GM18867 (cell line): ENCODE measurements around the gene UXT.
"Not testable (repeated sequence)": the region's sequence is repeated elsewhere in the genome, so short reads cannot be mapped to it uniquely, and the experiment has no call there.

Source experiments
- ATAC-seq: cut with Tn5 transposase; IDR thresholded peaks from one replicate; pipeline ENCODE4 v1.9.1; 2021; ENCODE audit warnings: mild to moderate bottlenecking, moderate library complexity; ENCODE audit not compliant: unreplicated experiment

Gene UXT, protein sequence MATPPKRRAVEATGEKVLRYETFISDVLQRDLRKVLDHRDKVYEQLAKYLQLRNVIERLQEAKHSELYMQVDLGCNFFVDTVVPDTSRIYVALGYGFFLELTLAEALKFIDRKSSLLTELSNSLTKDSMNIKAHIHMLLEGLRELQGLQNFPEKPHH

DNA sequence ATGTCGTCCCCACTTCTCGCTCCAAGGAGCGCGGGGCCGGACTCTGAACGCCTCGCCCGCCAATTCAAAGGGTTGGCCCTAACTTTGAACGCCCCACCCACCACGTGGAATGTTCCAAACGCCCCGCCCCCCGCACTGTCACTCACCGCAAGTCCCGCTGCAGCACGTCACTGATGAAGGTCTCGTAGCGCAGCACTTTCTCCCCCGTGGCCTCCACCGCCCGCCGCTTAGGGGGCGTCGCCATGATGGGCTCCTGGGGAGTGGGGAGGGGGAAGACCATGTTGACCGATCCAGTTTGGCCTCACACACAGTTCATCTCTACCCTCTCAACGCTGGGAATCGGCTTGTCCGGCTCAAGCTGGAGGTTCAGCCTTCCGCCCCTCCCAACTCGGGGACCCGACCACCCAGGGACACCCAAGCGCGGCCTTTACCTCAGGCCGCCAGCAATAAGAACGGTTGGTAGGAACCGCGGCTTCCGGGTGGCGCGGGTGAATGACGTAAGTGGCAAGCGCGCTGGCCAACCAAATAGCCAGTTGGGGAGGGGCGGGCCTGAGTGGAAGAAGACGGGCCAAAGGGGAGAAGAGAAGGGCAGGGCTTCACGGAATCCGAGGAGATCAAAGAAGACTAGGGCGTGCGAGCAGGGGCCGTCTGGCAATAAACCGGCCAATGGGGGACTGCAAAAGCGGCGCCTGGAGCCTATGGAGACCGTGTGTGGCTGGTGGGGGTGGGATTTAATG lies at the start of gene UXT:
TSS of gene UXT (minus strand) at position 497 of the 737 bp plus-strand sequence. CDS start at position 244, 253 bp downstream.
- ATAC-seq = peak; percentile 83

DNA sequence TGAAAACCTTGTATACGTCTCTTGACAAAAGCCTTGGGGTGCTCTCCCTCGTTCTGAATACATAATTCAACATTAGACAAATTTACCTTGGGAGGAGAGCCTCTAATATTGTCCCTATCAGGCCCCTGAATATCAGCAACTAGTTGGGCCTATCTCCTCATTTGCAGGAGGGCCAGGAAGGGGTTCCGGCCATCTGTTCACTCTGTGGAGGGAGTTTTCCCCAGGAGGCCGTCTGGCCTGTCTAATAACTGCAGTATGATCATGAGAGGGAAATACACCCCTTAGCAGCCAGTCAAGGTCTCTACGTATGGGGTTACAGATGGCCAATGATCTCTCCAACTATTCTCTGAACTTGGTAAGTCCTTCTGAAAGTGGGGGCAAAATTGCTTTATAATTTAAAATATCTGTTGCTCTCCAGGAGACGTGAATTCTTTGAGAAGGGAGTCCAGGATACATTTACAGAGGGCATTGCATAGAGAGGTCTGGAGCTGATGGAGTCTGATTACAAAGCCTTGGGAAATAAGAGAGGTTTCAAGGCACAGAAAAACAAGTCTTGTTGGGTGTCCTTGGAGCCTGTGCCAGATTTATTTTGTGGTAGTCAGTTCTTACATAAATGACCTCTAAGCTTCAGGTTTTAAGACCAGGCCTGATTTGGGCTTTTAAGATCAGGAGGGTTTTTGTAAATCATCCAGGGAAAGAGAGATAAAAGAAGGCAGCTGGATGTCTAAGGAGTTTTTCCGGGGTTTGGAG lies 48.2 kb upstream of the UXT start:
- ATAC-seq = no peak

DNA sequence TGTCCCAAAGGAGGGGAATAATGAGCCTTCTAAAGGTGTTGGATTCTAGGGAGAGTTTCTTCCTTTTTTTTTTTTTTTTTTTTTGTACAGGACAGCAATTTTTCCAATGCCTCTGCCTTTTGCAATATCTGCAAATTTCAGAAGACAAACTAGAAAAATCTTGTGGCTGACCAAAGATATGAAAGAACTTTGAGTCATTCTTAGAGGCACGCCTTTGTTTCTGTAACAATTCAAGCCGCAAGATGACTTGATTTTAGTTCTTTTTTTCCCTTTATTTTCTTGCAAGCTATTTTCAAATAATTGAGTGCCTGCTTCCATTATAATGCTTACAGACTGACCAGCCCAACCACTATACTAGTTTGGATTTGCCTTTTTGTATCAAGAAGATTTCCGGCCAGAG lies 47.6 kb upstream of the UXT start:
- no peak for ATAC-seq

DNA sequence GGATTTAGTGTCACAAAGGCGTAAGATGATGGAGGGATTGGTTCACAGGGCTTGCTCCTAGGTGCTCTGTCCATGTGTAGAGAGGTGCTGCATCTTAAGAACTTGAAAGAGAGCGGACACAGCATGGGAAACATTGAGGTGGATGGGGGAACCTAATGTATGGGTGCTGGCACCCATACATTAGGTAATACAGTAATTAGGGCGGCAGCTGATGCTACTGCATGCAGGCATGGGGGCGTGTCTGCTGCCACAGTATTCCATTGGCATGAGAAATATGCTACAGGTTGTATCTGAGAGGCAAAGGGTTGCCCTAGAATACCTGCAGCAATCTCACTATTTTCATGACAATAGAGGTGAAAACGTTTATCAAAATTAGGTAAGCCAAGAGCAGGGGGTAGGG lies 45.8 kb upstream of the UXT start:
- ATAC-seq = no peak

DNA sequence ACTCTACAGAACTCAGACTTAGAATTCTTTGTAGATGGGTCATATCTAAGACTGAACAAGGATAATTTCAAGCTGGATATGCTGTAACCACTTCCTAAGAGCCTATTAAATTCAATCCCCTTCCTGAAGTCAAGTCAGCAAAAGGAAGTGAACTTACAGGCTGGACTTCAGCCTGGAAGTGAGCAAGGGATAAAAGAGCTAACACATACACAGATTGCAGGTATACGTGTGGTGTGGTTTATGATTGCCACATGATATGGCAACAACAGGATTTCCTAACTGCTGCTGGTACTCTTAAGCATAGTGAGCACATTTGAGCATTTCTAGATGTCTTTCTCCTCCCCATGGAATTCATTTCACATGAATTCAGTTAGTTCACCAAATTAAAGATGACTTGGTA lies 38.2 kb upstream of the UXT start:
- no peak for ATAC-seq

DNA sequence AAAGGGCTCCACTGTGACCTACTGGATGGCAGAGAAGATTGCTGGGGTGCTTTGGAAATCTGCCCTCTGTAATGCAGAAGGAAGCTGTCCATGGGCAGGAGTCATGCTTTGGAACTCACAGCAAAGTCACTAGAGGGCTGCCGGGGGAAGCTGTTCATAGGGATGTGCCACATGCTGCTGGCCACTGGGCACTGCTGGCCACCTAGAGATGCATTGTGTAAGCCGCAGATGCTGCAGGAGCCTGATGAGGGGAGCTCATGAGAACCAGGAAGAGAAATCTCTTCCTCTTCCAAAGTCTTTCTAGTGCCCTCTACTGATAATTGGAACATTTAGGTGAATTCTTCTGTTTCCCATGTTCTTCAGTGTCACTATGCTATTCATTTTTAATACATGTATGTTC lies 31.2 kb upstream of the UXT start:
- no peak for ATAC-seq

DNA sequence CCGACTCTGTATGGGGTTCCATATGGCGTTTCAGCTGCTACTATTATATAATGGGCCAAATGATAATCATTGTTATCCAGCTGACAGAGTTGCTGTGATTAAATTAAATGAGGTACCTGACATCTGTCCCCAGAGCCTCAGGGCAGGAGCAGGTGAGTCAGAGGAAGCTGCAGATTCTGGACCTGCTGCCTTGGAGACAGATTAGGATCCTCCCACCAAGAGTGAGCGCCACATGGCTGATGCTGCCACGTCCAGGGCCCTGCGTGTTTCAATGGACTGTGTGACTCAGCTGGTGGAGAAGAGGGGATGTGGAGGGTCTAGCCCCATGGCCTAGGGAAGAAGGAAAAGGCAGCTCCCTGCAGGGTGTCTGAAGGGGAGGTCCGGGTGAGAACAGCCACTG lies 28.3 kb upstream of the UXT start:
- ATAC-seq = no peak

DNA sequence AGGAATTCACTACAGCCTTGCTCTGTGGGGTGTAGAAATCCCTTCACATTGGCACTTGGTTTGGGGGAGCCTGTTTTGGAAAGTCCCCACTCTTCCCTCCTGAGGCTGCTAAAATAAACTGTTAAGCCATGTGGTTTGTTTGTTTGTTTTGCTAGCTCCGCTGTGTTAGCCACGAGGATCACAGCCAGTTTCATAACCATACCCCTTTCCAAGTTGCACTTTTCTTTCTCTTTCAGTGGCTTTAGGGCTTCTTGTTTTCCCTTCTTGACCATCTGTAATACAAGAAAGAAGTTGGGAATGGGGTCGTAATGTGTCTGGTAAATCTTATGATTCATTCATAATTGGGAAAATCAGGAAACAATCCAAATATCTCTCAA lies 24.8 kb upstream of the UXT start:
- ATAC-seq = no peak

DNA sequence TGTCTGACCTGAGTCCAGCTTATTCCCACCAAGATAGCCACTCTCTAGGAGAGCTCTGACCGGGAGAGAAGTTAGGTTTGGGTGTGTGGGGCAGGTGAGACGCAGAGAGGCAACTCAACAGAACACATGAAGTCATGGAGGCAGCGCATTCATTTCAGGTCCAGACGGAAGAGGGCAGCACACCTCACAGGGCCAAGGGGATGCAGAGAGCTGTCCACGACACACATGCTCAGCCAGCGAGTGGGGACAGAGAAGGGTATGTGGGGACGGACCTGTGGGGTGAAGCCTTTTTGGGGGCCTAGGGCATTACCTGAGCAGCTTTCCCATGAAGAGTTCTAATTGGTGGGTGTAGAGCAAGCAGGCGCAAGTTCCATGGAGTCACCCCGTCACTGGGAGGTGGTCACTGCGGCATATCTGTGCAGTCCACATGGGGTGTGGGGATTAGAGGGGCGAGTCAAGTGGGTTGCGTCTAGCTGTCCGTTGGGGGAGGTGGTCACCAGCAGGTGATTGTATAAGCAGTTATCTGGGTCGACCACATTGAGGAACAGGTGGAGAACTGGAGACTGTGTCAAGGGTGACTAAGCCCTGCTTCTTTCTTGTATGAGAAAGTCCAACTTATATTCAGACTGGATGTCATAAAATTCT lies 24.3 kb upstream of the UXT start:
- ATAC-seq = no peak

DNA sequence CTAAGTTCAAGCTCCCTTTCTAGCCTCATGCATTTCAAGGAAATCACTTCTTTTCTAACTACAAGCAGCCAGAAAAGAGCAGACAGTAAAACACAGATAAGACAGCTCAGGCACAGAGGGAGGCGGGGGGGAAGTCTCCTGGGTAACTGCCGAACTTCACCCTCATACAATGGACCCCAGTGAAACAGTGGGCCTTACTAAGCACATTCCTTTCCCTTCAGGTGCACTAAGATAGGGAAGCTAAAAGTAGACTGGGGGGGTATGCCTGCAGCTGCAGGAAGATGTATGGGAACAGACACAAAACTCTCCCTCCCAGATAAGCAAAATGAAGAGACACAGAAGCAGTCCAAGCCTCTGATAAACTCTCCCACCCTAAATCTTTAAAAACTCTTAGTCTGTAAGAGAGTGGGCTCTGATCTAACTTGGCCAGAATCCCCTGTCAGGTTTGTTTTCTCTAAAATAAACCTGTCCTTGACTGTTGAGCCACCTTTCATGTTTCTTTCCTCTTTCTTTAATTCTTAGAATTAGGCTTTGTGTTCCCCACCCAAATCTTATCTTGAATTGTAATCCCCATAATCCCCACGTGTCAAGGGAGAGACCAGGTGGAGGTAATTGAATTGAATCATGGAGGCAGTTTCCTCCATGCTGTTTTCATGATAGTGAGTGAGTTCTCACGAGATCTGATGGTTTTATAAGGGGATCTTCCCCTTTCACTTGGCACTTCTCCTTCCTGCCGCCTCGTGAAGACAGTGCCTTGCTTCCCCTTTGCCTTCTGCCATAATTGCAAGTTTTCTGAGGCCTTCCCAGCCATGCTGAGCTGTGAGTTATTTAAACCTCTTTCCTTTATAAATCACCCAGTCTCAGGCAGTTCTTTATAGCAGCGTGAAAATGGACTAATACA lies 17.2 kb upstream of the UXT start:
- ATAC-seq = not testable (repeated sequence)

DNA sequence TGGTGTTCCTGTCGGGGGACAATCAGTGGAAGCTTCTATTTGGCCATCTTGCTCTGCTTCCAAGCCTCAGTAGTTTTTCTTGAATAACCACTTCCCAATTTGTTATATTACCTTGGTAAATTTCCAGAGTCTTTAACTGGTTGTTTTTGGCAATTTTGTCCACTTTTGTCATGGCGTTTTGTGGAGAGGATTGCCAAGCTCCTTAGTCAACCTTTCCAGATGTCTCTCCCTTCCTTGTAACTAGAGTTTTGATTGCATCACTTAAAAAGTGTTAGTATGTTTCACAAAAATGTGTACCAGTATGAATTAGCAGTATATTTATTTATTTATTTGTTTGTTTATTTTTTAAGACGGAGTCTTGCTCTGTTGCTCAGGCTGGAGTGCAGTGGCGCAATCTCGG lies 15.8 kb upstream of the UXT start:
- no peak for ATAC-seq

DNA sequence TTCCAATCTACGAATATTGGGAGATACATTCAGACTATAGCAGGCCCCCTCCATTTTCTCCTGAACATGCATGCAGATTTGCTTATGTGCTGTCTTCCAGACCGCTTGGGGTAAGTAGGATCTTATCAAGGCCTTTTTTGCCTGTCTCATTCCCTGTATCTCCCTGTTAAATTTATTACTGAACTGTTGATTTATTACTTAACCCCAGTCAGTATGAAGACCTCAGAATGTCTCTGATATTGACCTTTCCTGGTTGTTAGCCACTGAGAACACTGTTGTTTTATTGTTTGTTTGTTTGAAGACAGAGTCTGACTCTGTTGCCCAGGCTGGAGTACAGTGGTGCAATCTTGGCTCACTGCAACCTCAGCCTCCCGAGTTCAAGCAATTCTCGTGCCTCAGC lies 6.8 kb upstream of the UXT start:
- ATAC-seq = not testable (repeated sequence)

DNA sequence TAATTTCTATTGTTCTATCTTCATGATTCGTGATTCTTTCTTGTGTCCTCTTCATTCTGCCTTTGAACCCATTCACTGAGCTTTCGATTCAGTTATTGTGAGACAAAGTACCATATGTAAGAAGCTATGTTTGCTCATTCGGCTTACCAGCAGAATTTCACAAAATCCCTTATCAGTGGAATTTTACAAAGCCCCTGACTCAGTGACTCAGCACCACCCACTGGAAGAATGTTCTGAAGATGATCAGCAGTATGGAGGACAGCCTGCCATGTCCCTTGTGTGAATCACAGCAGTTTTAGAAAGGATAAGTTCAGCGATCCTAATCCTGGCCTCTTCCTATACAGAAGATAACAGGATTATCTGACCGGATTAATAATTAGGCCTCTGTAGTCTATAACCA lies 5.8 kb upstream of the UXT start:
- ATAC-seq = no peak

DNA sequence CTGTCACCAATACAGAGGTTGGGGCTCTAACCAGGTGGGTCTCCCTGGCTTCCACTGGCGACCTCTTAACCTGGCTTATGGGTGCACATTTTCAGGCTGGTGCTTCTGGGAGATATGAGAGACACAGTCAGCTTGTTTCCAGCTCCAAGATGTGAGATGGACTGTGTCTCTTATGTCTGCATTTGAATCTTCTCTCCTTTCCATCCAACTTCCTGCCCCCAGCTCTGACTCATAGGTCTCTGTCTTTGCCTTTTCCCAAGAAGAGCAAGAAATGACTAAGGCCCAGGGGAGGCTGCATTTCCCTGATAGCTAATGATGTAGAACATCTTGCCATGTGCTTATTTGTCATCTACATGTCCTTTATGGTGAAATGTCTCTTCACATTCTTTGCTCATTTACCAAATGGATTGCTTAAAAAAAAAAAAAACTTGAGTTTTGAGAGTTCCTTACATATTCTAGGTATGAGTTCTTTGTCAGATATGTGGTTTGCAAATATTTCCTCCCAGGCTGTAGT lies 3.2 kb upstream of the UXT start:
- no peak for ATAC-seq

DNA sequence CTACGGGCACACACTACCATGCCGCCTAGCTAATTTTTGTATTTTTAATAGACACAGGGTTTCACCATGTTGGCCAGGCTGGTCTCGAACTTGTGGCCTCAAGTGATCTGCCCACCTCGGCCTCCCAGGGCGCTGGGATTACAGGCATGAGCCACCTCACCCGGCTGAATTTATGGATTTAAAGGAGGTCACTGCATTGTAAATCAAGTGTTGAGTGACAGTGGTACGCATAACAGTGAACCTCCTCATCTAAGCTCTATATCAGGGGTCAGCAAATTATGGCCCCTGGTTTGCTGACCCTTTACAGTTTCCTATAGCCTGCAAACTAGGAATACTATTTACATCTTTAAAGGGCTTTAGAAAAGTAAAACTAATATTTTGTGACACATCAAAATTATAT lies 2.6 kb upstream of the UXT start:
- ATAC-seq = no peak

DNA sequence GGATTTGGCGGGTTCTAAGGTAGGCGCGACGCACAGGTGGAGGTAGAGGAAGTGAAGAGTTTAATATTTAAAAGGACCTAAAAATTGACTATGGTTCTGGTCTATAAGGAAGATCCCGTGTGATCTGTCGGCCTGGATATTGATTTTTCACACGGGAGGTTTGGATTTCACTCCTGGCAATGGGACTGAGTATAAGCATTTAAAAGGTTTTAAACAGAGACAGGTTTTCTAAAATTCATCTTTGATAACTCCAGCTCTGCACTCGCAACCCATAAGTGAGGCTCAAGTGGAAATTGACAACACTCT lies 394 bp upstream of the UXT start:
- ATAC-seq = no peak

DNA sequence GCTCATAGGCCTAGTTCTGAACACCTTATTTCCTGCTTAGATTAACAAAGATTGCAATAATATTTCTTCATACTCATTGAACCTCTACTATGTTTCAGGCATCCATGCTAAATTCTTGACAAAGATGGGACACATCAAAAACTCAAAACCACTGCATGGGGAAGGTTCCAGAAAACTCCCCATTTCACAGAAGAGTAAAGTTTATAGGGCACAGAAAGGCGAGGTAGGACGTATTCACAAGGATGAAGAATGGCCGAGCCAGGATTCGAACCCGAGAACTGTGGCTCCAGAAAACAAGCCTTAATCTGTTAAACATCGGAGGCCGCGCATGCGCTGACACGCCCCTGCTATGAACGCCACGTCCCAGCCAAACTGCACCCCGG lies 688 bp downstream of the UXT start:
- ATAC-seq = no peak

DNA sequence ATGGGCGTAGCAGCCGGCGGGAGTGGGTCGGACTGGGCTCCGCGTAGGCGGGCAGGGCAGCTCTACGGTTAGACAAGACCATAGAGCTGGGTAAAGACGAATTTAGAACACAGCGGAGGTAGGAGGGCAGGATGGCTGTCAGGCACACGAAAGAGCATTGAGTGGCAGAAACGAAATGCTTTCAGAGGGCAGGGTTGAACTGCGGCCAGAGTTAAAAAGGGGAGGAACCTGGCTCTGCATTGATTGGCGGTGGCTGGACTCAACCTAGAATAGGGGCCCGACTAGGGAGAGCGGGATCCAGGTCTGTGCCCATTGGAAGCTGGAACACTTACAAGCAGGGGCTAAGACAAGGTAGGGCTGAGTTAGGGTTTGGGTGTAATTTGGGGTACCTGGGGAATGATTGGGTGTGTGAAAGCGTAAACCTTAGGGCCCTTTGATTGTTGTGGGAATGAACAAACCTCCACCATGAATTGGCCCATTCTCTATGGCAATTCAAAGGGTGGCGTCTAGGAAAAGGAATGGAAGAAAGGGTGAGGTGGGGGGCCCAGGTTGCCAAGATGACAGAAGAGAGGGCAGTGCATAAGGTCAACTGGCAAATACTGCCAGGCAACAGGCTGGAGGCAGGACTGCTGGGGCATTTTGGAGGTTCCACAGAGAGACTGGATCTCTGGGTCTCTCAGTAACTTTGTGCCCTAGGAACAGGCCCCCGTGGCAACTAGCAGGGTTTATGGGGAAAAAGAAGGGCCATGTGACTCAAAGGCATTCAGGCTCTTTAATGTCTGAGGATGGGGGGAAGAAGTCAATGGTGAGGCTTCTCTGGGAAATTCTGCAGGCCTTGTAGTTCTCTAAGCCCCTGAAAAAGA lies 7.7 kb downstream of the UXT start:
- ATAC-seq = no peak

DNA sequence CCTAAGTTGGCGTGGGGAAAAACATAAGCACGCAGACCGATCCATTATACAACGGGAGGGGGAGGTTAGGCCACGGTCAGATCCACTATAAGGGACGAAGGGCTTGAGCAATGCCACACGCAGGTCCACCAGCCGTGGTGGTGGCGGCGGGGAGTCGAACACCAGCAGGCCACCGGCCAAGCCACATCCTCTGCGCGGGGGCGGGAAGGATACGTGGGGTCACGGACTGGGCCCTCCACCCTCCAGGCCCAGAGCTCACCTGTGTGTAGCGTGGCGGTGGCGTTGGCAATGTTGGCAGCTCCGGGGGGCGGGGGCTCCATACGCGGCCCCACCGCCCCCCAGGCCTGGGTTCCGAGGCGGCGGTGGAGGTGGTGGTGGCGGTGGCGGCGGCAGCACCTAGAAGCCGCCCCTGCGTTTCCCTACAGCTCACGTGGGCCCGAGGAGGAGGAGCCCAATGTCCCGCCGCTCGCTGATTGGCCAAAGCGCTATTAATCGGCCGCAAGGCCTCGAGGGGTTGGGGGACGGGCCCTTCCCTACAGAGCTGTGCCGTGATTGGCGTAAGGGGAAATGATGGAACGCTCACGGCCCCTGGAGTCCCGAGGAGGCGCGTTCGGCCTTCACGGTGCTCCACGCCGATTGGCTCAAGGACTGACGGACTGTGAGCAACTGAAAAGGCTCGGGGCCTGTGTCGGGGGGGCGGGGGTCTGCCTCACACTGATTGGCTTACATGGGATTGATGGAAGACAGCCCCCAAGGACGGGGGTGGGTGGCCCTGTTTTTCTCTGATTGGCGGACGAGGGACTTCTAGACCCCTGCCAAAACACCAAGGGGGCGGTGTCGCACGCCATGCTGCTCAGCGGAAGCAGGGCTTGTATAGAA lies 8.6 kb downstream of the UXT start, which contains the start of gene ELK1:
TSS of gene ELK1 (minus strand) at position 400 of the 879 bp plus-strand sequence. CDS start 9,122 bp downstream, outside the sequence.
- ATAC-seq = peak; percentile 89
